ENCODE measurements around the gene CHST14. TPM values are rescaled to one million over a fixed set of nuclear protein-coding genes. Genes with fewer than 3 reads are reported as not detected.

CHST14 gene
- total and polyA plus RNA-seq, 2 donors: 5.1 to 11.9 TPM

- no peak overlapping the region for H3K4me3 ChIP-seq (ENCODE audit: low read length in 2 of 2)
- WGBS: 95% methylated on average over 8 of the region's 8 CpGs
- no peak for DNase-seq (ENCODE audit: low read depth in 6 of 9, low spot score in 9 of 9)
- no peaks in the 10 kb centered on the region for H3K9me3 ChIP-seq (ENCODE audit: control insufficient read depth in 2 of 2, insufficient read depth in 1 of 2, low read length in 1 of 2)
- peaks cover 11 to 16% of the 10 kb centered on the region in 2 donors for H3K4me1 ChIP-seq (ENCODE audit: control insufficient read depth in 2 of 2, insufficient read depth in 2 of 2, low read length in 2 of 2)
- peaks cover 0 to 11% of the 10 kb centered on the region in 2 donors for H3K27me3 ChIP-seq (ENCODE audit: control insufficient read depth in 2 of 2, insufficient read depth in 1 of 2, low read length in 1 of 2)
- H3K27ac ChIP-seq (ENCODE audit: low read depth in 1 of 2, low read length in 1 of 2): no peak overlapping the region
- no peaks in the 10 kb centered on the region for H3K36me3 ChIP-seq (ENCODE audit: control insufficient read depth in 2 of 2, insufficient read depth in 2 of 2, low read length in 1 of 2)
Observed at GRCh38 chr15:40474581-40474980, 3.8 kb downstream of the CHST14 start.

GRCh38 chr15:40477642-40478327 is 7.0 kb downstream of the CHST14 start:
- no peak for DNase-seq (ENCODE audit: low read depth in 6 of 9, low spot score in 9 of 9)
- 90% methylated on average over 5 of the region's 5 CpGs for WGBS
- Histone ChIP-seq H3K36me3 (ENCODE audit: control insufficient read depth in 2 of 2, insufficient read depth in 2 of 2, low read length in 1 of 2) (no peaks in the 10 kb centered on the region), H3K4me3 (ENCODE audit: low read length in 2 of 2) (no peak overlapping the region), H3K9me3 (ENCODE audit: control insufficient read depth in 2 of 2, insufficient read depth in 1 of 2, low read length in 1 of 2) (no peaks in the 10 kb centered on the region), H3K27me3 (ENCODE audit: control insufficient read depth in 2 of 2, insufficient read depth in 1 of 2, low read length in 1 of 2) (peaks cover 0 to 8% of the 10 kb centered on the region in 2 donors), H3K27ac (ENCODE audit: low read depth in 1 of 2, low read length in 1 of 2) (no peak overlapping the region), H3K4me1 (ENCODE audit: control insufficient read depth in 2 of 2, insufficient read depth in 2 of 2, low read length in 2 of 2) (no peaks in the 10 kb centered on the region)

GRCh38 chr15:40479024-40479423 is 8.2 kb downstream of the CHST14 start:
- no peaks in the 10 kb centered on the region for H3K36me3 ChIP-seq (ENCODE audit: control insufficient read depth in 2 of 2, insufficient read depth in 2 of 2, low read length in 1 of 2)
- no peak overlapping the region for H3K27ac ChIP-seq (ENCODE audit: low read depth in 1 of 2, low read length in 1 of 2)
- H3K4me3 ChIP-seq (ENCODE audit: low read length in 2 of 2): no peak overlapping the region
- no peaks in the 10 kb centered on the region for H3K4me1 ChIP-seq (ENCODE audit: control insufficient read depth in 2 of 2, insufficient read depth in 2 of 2, low read length in 2 of 2)
- no peak for DNase-seq (ENCODE audit: low read depth in 6 of 9, low spot score in 9 of 9)
- no peaks in the 10 kb centered on the region for H3K9me3 ChIP-seq (ENCODE audit: control insufficient read depth in 2 of 2, insufficient read depth in 1 of 2, low read length in 1 of 2)
- peaks cover 0 to 8% of the 10 kb centered on the region in 2 donors for H3K27me3 ChIP-seq (ENCODE audit: control insufficient read depth in 2 of 2, insufficient read depth in 1 of 2, low read length in 1 of 2)

- Histone ChIP-seq H3K36me3 (ENCODE audit: control insufficient read depth in 2 of 2, insufficient read depth in 2 of 2, low read length in 1 of 2) (no peaks in the 10 kb centered on the region), H3K4me3 (ENCODE audit: low read length in 2 of 2) (no peak overlapping the region), H3K4me1 (ENCODE audit: control insufficient read depth in 2 of 2, insufficient read depth in 2 of 2, low read length in 2 of 2) (no peaks in the 10 kb centered on the region), H3K27me3 (ENCODE audit: control insufficient read depth in 2 of 2, insufficient read depth in 1 of 2, low read length in 1 of 2) (peaks cover 0 to 8% of the 10 kb centered on the region in 2 donors), H3K9me3 (ENCODE audit: control insufficient read depth in 2 of 2, insufficient read depth in 1 of 2, low read length in 1 of 2) (peaks cover 0 to 6% of the 10 kb centered on the region in 2 donors), H3K27ac (ENCODE audit: low read depth in 1 of 2, low read length in 1 of 2) (no peak overlapping the region)
- 92% methylated on average over 1 of the region's 1 CpG for WGBS
- no peak for DNase-seq (ENCODE audit: low read depth in 6 of 9, low spot score in 9 of 9)
Observed at GRCh38 chr15:40481341-40482074, 10.7 kb downstream of the CHST14 start.

- Histone ChIP-seq H3K4me1 (ENCODE audit: control insufficient read depth in 2 of 2, insufficient read depth in 2 of 2, low read length in 2 of 2) (no peaks in the 10 kb centered on the region), H3K27me3 (ENCODE audit: control insufficient read depth in 2 of 2, insufficient read depth in 1 of 2, low read length in 1 of 2) (peaks cover 0 to 3% of the 10 kb centered on the region in 2 donors), H3K9me3 (ENCODE audit: control insufficient read depth in 2 of 2, insufficient read depth in 1 of 2, low read length in 1 of 2) (peaks cover 0 to 14% of the 10 kb centered on the region in 2 donors), H3K4me3 (ENCODE audit: low read length in 2 of 2) (no peak overlapping the region), H3K36me3 (ENCODE audit: control insufficient read depth in 2 of 2, insufficient read depth in 2 of 2, low read length in 1 of 2) (no peaks in the 10 kb centered on the region), H3K27ac (ENCODE audit: low read depth in 1 of 2, low read length in 1 of 2) (no peak overlapping the region)
- no peak for DNase-seq (ENCODE audit: low read depth in 6 of 9, low spot score in 9 of 9)
- 96% methylated on average over 2 of the region's 2 CpGs for WGBS
Observed at GRCh38 chr15:40483919-40484318, 13.1 kb downstream of the CHST14 start.

GRCh38 chr15:40486066-40486770 is 15.4 kb downstream of the CHST14 start:
- H3K4me3 ChIP-seq (ENCODE audit: low read length in 2 of 2): no peak overlapping the region
- H3K27me3 ChIP-seq (ENCODE audit: control insufficient read depth in 2 of 2, insufficient read depth in 1 of 2, low read length in 1 of 2): no peaks in the 10 kb centered on the region
- H3K36me3 ChIP-seq (ENCODE audit: control insufficient read depth in 2 of 2, insufficient read depth in 2 of 2, low read length in 1 of 2): no peaks in the 10 kb centered on the region
- 88% methylated on average over 36 of the region's 36 CpGs for WGBS
- peaks cover 0 to 14% of the 10 kb centered on the region in 2 donors for H3K9me3 ChIP-seq (ENCODE audit: control insufficient read depth in 2 of 2, insufficient read depth in 1 of 2, low read length in 1 of 2)
- H3K4me1 ChIP-seq (ENCODE audit: control insufficient read depth in 2 of 2, insufficient read depth in 2 of 2, low read length in 2 of 2): no peaks in the 10 kb centered on the region
- no peak overlapping the region for H3K27ac ChIP-seq (ENCODE audit: low read depth in 1 of 2, low read length in 1 of 2)
- no peak for DNase-seq (ENCODE audit: low read depth in 6 of 9, low spot score in 9 of 9)

- DNase-seq (ENCODE audit: low read depth in 6 of 9, low spot score in 9 of 9): no peak
- no peaks in the 10 kb centered on the region for H3K27me3 ChIP-seq (ENCODE audit: control insufficient read depth in 2 of 2, insufficient read depth in 1 of 2, low read length in 1 of 2)
Observed at GRCh38 chr15:40487816-40488682, 17.3 kb downstream of the CHST14 start.

GRCh38 chr15:40489274-40490175 is 18.7 kb downstream of the CHST14 start:
- H3K9me3 ChIP-seq (ENCODE audit: control insufficient read depth in 2 of 2, insufficient read depth in 1 of 2, low read length in 1 of 2): peaks cover 0 to 14% of the 10 kb centered on the region in 2 donors
- DNase-seq (ENCODE audit: low read depth in 6 of 9, low spot score in 9 of 9): no peak
- no peaks in the 10 kb centered on the region for H3K27me3 ChIP-seq (ENCODE audit: control insufficient read depth in 2 of 2, insufficient read depth in 1 of 2, low read length in 1 of 2)
- WGBS: 95% methylated on average over 47 of the region's 47 CpGs
- no peaks in the 10 kb centered on the region for H3K4me1 ChIP-seq (ENCODE audit: control insufficient read depth in 2 of 2, insufficient read depth in 2 of 2, low read length in 2 of 2)
- H3K4me3 ChIP-seq (ENCODE audit: low read length in 2 of 2): no peak overlapping the region
- H3K36me3 ChIP-seq (ENCODE audit: control insufficient read depth in 2 of 2, insufficient read depth in 2 of 2, low read length in 1 of 2): no peaks in the 10 kb centered on the region
- H3K27ac ChIP-seq (ENCODE audit: low read depth in 1 of 2, low read length in 1 of 2): no peak overlapping the region

More at GRCh38 chr15:40487816-40488682, 17.3 kb downstream of the CHST14 start:
- Histone ChIP-seq H3K27ac (ENCODE audit: low read depth in 1 of 2, low read length in 1 of 2) (no peak overlapping the region), H3K36me3 (ENCODE audit: control insufficient read depth in 2 of 2, insufficient read depth in 2 of 2, low read length in 1 of 2) (no peaks in the 10 kb centered on the region), H3K9me3 (ENCODE audit: control insufficient read depth in 2 of 2, insufficient read depth in 1 of 2, low read length in 1 of 2) (peaks cover 0 to 14% of the 10 kb centered on the region in 2 donors), H3K4me1 (ENCODE audit: control insufficient read depth in 2 of 2, insufficient read depth in 2 of 2, low read length in 2 of 2) (no peaks in the 10 kb centered on the region), H3K4me3 (ENCODE audit: low read length in 2 of 2) (no peak overlapping the region)
- WGBS: 95% methylated on average over 35 of the region's 35 CpGs

All from thymus (tissue), 11 donors.